ENCODE data around the gene SPIRE2.
A peak's percentile ranks its signal among the peaks of the same experiment; 100 is the strongest.

SPIRE2 gene

GRCh38 chr16:89915303-89916232, 87.3 kb downstream of the SPIRE2 start:
- no peak for DNase-seq (ENCODE audit: low read depth)

DNA sequence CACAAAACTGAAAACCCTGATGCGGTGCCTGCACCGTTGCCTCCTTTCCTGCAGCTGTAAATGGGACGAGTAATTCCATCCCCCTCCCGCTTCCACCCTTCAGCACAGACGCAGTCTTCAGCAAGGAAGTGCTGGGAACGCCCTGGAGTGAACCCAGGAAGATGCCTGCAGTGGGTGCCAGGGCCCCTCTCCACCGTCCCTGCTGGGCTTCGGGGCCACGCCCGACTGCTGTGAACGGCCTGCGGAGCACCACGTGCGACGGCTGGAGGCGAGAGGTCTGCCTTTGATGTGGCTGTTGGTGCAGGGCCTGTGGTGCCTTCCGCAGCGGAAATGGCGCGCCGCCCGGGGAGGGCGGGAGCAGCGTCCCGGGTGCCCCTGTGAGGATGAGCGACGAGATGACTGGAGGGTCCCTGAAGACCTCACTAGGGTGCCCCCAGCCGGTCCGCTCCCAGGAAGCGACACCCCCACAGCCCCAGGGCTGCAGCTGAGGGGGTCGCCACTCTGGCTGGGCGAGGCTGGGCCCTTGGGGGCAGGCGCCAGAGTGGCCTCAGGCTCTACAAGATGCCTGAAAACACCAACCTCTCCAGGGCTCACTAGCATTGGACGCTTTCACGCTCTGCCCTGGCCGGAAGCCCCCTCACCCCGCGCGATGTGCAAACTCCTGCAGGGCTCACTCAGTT, 89.6 kb downstream of the SPIRE2 start:
- peak; percentile 92 for DNase-seq (ENCODE audit: low read depth)

GRCh38 chr16:89918453-89919347, 90.4 kb downstream of the SPIRE2 start, which contains the start of gene MC1R:
Gene MC1R, plus strand, starts transcription at chr16:89918862. Its CDS starts 397 bp downstream, at chr16:89919259.
- peak; percentile 57 for DNase-seq (ENCODE audit: low read depth)

GRCh38 chr16:89919535-89920406, 91.5 kb downstream of the SPIRE2 start:
- no peak for DNase-seq (ENCODE audit: low read depth)

- DNase-seq (ENCODE audit: low read depth) = peak; percentile 42
These were observed 92.4 kb downstream of the SPIRE2 start for GRCh38 chr16:89920723-89921122.
